Progenitor cell of endocrine pancreas (in vitro differentiated cells): Measurements from ENCODE around the gene OLIG1. TPM values are rescaled to one million over a fixed set of nuclear protein-coding genes. Genes with fewer than 3 reads are reported as not detected.

Source experiments
- DNase-seq: peaks from one replicate; pipeline ENCODE4 v3.0.0; 2021; ENCODE audit warnings: low spot score; ENCODE audit not compliant: unreplicated experiment
- H3K27ac Mint-ChIP-seq: 2 replicates; pipeline ENCODE4 v1.8.0; 2021; ENCODE audit warnings: mild to moderate bottlenecking, moderate library complexity, mixed read lengths
- H3K27me3 Mint-ChIP-seq: 2 replicates; pipeline ENCODE4 v1.8.0; 2021; ENCODE audit warnings: mixed read lengths
- H3K36me3 Mint-ChIP-seq: 2 replicates; pipeline ENCODE4 v1.8.0; 2022; ENCODE audit warnings: mixed read lengths; ENCODE audit not compliant: insufficient read depth
- H3K4me1 Mint-ChIP-seq: 2 replicates; pipeline ENCODE4 v1.8.0; 2021; ENCODE audit warnings: low read depth, mixed read lengths
- H3K4me3 Mint-ChIP-seq: 2 replicates; pipeline ENCODE4 v1.8.0; 2021; ENCODE audit warnings: low read depth, mild to moderate bottlenecking, moderate library complexity, mixed read lengths
- H3K9me3 Mint-ChIP-seq: 2 replicates; pipeline ENCODE4 v1.8.0; 2021; ENCODE audit warnings: low read depth, mixed read lengths
- CTCF ChIP-seq: fragments of 200-600 bp; sonication (generic); IDR thresholded peaks from one replicate; pipeline ENCODE4 v1.5.0; 2021; ENCODE audit warnings: antibody characterized with exemption, mild to moderate bottlenecking; ENCODE audit not compliant: unreplicated experiment
- total RNA-seq: library from RNA; stranded (reverse); gene quantifications from 2 replicates; pipeline ENCODE4 v1.2.1, GENCODE V29; 2021

Gene OLIG1
- total RNA-seq, 1 donor from 2014 or later, result 0.38 TPM

GRCh38 chr21:33110340-33110715 is 40.4 kb downstream of the OLIG1 start:
- Mint-ChIP-seq H3K27me3 (peaks cover 85% of the 10 kb centered on the region), H3K27ac (no peak overlapping the region), H3K36me3 (no peaks in the 10 kb centered on the region), H3K4me3 (no peak overlapping the region), H3K4me1 (peaks cover 17% of the 10 kb centered on the region), H3K9me3 (no peaks in the 10 kb centered on the region)
- no peak for TF ChIP-seq CTCF
- no peak for DNase-seq

GRCh38 chr21:33111577-33111976 is 41.6 kb downstream of the OLIG1 start:
- H3K9me3 Mint-ChIP-seq, result no peaks in the 10 kb centered on the region
- H3K27ac Mint-ChIP-seq, result no peak overlapping the region
- H3K4me1 Mint-ChIP-seq, result peaks cover 19% of the 10 kb centered on the region
- no peak overlapping the region for H3K4me3 Mint-ChIP-seq
- no peak for TF ChIP-seq CTCF
- no peaks in the 10 kb centered on the region for H3K36me3 Mint-ChIP-seq
- peaks cover 82% of the 10 kb centered on the region for H3K27me3 Mint-ChIP-seq
- no peak for DNase-seq

GRCh38 chr21:33112151-33112550 is 42.2 kb downstream of the OLIG1 start:
- Mint-ChIP-seq H3K36me3 (no peaks in the 10 kb centered on the region), H3K27me3 (peaks cover 80% of the 10 kb centered on the region)

GRCh38 chr21:33112681-33113080 is 42.7 kb downstream of the OLIG1 start:
- Mint-ChIP-seq H3K36me3 (no peaks in the 10 kb centered on the region), H3K27me3 (peaks cover 81% of the 10 kb centered on the region), H3K27ac (no peak overlapping the region), H3K4me1 (peaks cover 28% of the 10 kb centered on the region), H3K9me3 (no peaks in the 10 kb centered on the region), H3K4me3 (no peak overlapping the region)
- TF ChIP-seq CTCF, result no peak
- DNase-seq, result no peak

More at GRCh38 chr21:33112151-33112550, 42.2 kb downstream of the OLIG1 start:
- TF ChIP-seq CTCF, result no peak
- H3K4me1 Mint-ChIP-seq, result peaks cover 24% of the 10 kb centered on the region
- H3K27ac Mint-ChIP-seq, result no peak overlapping the region
- no peak for DNase-seq
- H3K4me3 Mint-ChIP-seq, result no peak overlapping the region
- H3K9me3 Mint-ChIP-seq, result no peaks in the 10 kb centered on the region

- H3K27me3 Mint-ChIP-seq, result peaks cover 78% of the 10 kb centered on the region
- DNase-seq, result no peak
- H3K36me3 Mint-ChIP-seq, result no peaks in the 10 kb centered on the region
- no peak overlapping the region for H3K27ac Mint-ChIP-seq
- no peak overlapping the region for H3K4me3 Mint-ChIP-seq
- no peaks in the 10 kb centered on the region for H3K9me3 Mint-ChIP-seq
- peaks cover 29% of the 10 kb centered on the region for H3K4me1 Mint-ChIP-seq
- TF ChIP-seq CTCF, result no peak
Observed at GRCh38 chr21:33113131-33113530, 43.2 kb downstream of the OLIG1 start.
